K562 (cell line): ENCODE measurements around the gene TAF12. TPM values are rescaled to one million over a fixed set of nuclear protein-coding genes. Genes with fewer than 3 reads are reported as not detected.

ENCODE experiments used
- CTCF ChIP-seq, 3 experiments: IDR thresholded peaks in 2 of 3; conservative IDR thresholded peaks in 1 of 3; 2 replicates each; pipeline ENCODE4 v1.5.1; 2011 to 2012; ENCODE audit warnings: low read length in 3 of 3, mild to moderate bottlenecking in 3 of 3, control low read depth in 2 of 3, improper control_type of control experiment in 1 of 3, inconsistent platforms in 1 of 3, low read depth in 1 of 3, mixed read lengths in 1 of 3, moderate library complexity in 1 of 3; ENCODE audit not compliant: insufficient read depth in 2 of 3
- DDX20 ChIP-seq: fragments of 450-650 bp; IDR thresholded peaks from 2 replicates; pipeline ENCODE4 v1.6.1; 2016; ENCODE audit warnings: missing genetic modification characterization, low read depth, mild to moderate bottlenecking, missing compliant biosample characterization, moderate library complexity
- E2F3 ChIP-seq: fragments of 250-450 bp; sonication (Bioruptor Pico); IDR thresholded peaks from 2 replicates; pipeline ENCODE4 v1.4.0; 2020; ENCODE audit warnings: mild to moderate bottlenecking
- ETS2 ChIP-seq: IDR thresholded peaks from 2 replicates; pipeline ENCODE4 v1.6.1; 2016; ENCODE audit warnings: borderline replicate concordance, missing genetic modification characterization, mild to moderate bottlenecking, moderate library complexity, missing compliant biosample characterization; ENCODE audit not compliant: poor library complexity, severe bottlenecking
- KDM2B ChIP-seq: fragments of 250-450 bp; sonication (Bioruptor Pico); IDR thresholded peaks from 2 replicates; pipeline ENCODE4 v1.8.0; 2021; ENCODE audit warnings: mild to moderate bottlenecking, moderate library complexity
- KDM4B ChIP-seq, 2 experiments: fragments of 450-650 bp in 1 of 2; sonication (generic) in 1 of 2; IDR thresholded peaks; 2 replicates each; pipeline ENCODE4 v1.6.1; 2016 to 2017; ENCODE audit warnings: borderline replicate concordance in 2 of 2, antibody characterized with exemption in 1 of 2, low read depth in 1 of 2, mild to moderate bottlenecking in 1 of 2
- MGA ChIP-seq: fragments of 450-650 bp; IDR thresholded peaks from 2 replicates; pipeline ENCODE4 v1.6.1; 2016; ENCODE audit warnings: mild to moderate bottlenecking, moderate library complexity
- TCF15 ChIP-seq: fragments of 250-450 bp; sonication (Bioruptor Pico); IDR thresholded peaks from 2 replicates; pipeline ENCODE4 v1.8.0; 2022; ENCODE audit warnings: moderate library complexity, mild to moderate bottlenecking, inconsistent platforms
- THRA ChIP-seq: fragments of 450-650 bp; IDR thresholded peaks from 2 replicates; pipeline ENCODE4 v1.6.1; 2017; ENCODE audit warnings: mild to moderate bottlenecking, moderate library complexity
- ZC3H8 ChIP-seq: fragments of 450-650 bp; IDR thresholded peaks from 2 replicates; pipeline ENCODE4 v1.6.1; 2017
- ZNF668 ChIP-seq: fragments of 250-450 bp; sonication (Bioruptor Pico); IDR thresholded peaks from 2 replicates; pipeline ENCODE4 v1.8.0; 2022; ENCODE audit warnings: mild to moderate bottlenecking, inconsistent platforms
- polyA plus RNA-seq, 8 experiments: library from polyadenylated mRNA; depleted of rRNA in 4 of 8; stranded (reverse) in 5 of 8; unstranded in 3 of 8; fragments of >200 nt; fragmentation: Nextera tagmentation in 2 of 8; fragmentation: Illumina TruSeq in 1 of 8; extraction: Ambion mirVana in 2 of 8; extraction: Trizol in 1 of 8; gene quantifications; 2 replicates each; pipeline versions ENCODE4 v1.2.1 to v1.2.3, GENCODE V29; 2011 to 2014; ENCODE audit warnings: inconsistent platforms in 1 of 8, missing spikeins in 1 of 8
- total RNA-seq, 7 experiments: library from RNA; depleted of rRNA in 6 of 7; stranded (reverse); fragments of >200 nt in 6 of 7; fragmentation: Illumina TruSeq in 2 of 7; extraction: Trizol in 2 of 7; gene quantifications; 2 replicates each; pipeline versions ENCODE4 v1.2.1 to v1.2.3, GENCODE V29; 2011 to 2021; ENCODE audit warnings: low replicate concordance in 1 of 7

TAF12 gene
- total and polyA plus RNA-seq, 9 of the 15 experiments (the other 6 are each of a cell fraction or from before 2014, with no cell fraction given) = 31.6 to 89.0 (median 50.5) TPM

- TF ChIP-seq CTCF (IDR thresholded peaks at IDR 0.05 in 2 of 3, conservative IDR thresholded peaks at IDR 0.05 in 1 of 3; ENCODE audit: insufficient read depth in 2 of 3, low read depth in 1 of 3, low read length in 3 of 3) (peak; percentile 1 to 32 (median 7); a peak in 3 of 6 replicates), ZNF668 (CRISPR knock-in tag) (peak; percentile 83), MGA (no peak), KDM4B (IDR thresholded peaks at IDR 0.05; ENCODE audit: borderline replicate concordance in 2 of 2, low read depth in 1 of 2) (peak in 1 of 2 experiments; percentile 100; a peak in 2 of 4 replicates), ETS2 (tag) (no peak), KDM2B (CRISPR knock-in tag) (peak; percentile 85; the same call in 1 of the 2 replicates), TCF15 (CRISPR knock-in tag) (peak; percentile 90), ZC3H8 (peak; percentile 100), THRA (no peak), E2F3 (peak; percentile 67), DDX20 (tag) (peak; percentile 84)
Observed at GRCh38 chr1:28648474-28649198, 5.8 kb upstream of the TAF12 start, which contains the start of gene RNU11 (continued).
